Mesenchymal stem cell (in vitro differentiated cells and primary cell): ENCODE results near the gene PRRX1.

ENCODE experiments used
- DNase-seq: peaks from one replicate; pipeline ENCODE4 v3.0.0-alpha.2; 2013
- H2AFZ ChIP-seq: one replicate; pipeline ENCODE4 v1.6.1; 2013; ENCODE audit warnings: low read depth, mild to moderate bottlenecking, control low read depth, inconsistent platforms, low read length, moderate library complexity
- H2AK5ac ChIP-seq: 2 replicates; pipeline ENCODE4 v1.6.1; 2013; ENCODE audit warnings: low read length, moderate library complexity, mild to moderate bottlenecking, inconsistent platforms; ENCODE audit not compliant: severe bottlenecking
- H2BK120ac ChIP-seq: one replicate; pipeline ENCODE4 v1.6.1; 2013; ENCODE audit warnings: low read depth, mild to moderate bottlenecking, inconsistent platforms, low read length, moderate library complexity
- H2BK12ac ChIP-seq, 2 experiments: one replicate each; pipeline ENCODE4 v1.6.1; 2013; ENCODE audit warnings: inconsistent platforms in 2 of 2, low read length in 2 of 2, mild to moderate bottlenecking in 2 of 2, moderate library complexity in 2 of 2, control low read depth in 1 of 2
- H2BK15ac ChIP-seq: one replicate; pipeline ENCODE4 v1.6.1; 2013; ENCODE audit warnings: mild to moderate bottlenecking, low read depth, inconsistent platforms; ENCODE audit not compliant: poor library complexity, severe bottlenecking
- H2BK5ac ChIP-seq: 2 replicates; pipeline ENCODE4 v1.6.1; 2013; ENCODE audit warnings: low read depth, mild to moderate bottlenecking, low read length, control low read depth, inconsistent platforms; ENCODE audit not compliant: poor library complexity, severe bottlenecking
- H3K14ac ChIP-seq, 2 experiments: one replicate each; pipeline ENCODE4 v1.6.1; 2013; ENCODE audit warnings: inconsistent platforms in 2 of 2, low read length in 2 of 2, control low read depth in 1 of 2, mild to moderate bottlenecking in 1 of 2, moderate library complexity in 1 of 2
- H3K18ac ChIP-seq, 2 experiments: one replicate each; pipeline ENCODE4 v1.6.1; 2013; ENCODE audit warnings: inconsistent platforms in 2 of 2, low read length in 2 of 2, control low read depth in 1 of 2, low read depth in 1 of 2, mild to moderate bottlenecking in 1 of 2
- H3K23ac ChIP-seq, 2 experiments: one replicate each; pipeline ENCODE4 v1.6.1; 2013; ENCODE audit warnings: inconsistent platforms in 2 of 2, low read length in 2 of 2, mild to moderate bottlenecking in 2 of 2, moderate library complexity in 2 of 2, control low read depth in 1 of 2
- H3K27ac ChIP-seq: 2 replicates; pipeline ENCODE4 v1.5.1; 2013; ENCODE audit warnings: mild to moderate bottlenecking, moderate library complexity, low read length, control low read depth, inconsistent platforms; ENCODE audit not compliant: poor library complexity, severe bottlenecking
- H3K27me3 ChIP-seq, 2 experiments: 2 replicates each; pipeline versions ENCODE4 v1.6.1 to v1.7.0; 2013; ENCODE audit warnings: low read length in 2 of 2, mild to moderate bottlenecking in 2 of 2, moderate library complexity in 2 of 2, control low read depth in 1 of 2, inconsistent platforms in 1 of 2; ENCODE audit not compliant: control insufficient read depth in 1 of 2, insufficient read depth in 1 of 2
- H3K36me3 ChIP-seq, 2 experiments: 2 replicates each; pipeline versions ENCODE4 v1.6.1 to v1.7.0; 2013; ENCODE audit warnings: low read length in 2 of 2, control low read depth in 1 of 2, inconsistent platforms in 1 of 2, low read depth in 1 of 2, mild to moderate bottlenecking in 1 of 2; ENCODE audit not compliant: insufficient read depth in 2 of 2, control insufficient read depth in 1 of 2
- H3K4ac ChIP-seq, 2 experiments: one replicate each; pipeline ENCODE4 v1.6.1; 2013; ENCODE audit warnings: inconsistent platforms in 2 of 2, low read length in 2 of 2, mild to moderate bottlenecking in 2 of 2, moderate library complexity in 2 of 2, control low read depth in 1 of 2, low read depth in 1 of 2
- H3K4me1 ChIP-seq: 2 replicates; pipeline ENCODE4 v1.6.1; 2013; ENCODE audit warnings: low read depth, low read length, control low read depth; ENCODE audit not compliant: control insufficient read depth, insufficient read depth
- H3K4me2 ChIP-seq: 2 replicates; pipeline ENCODE4 v1.6.1; 2013; ENCODE audit warnings: low read length, mild to moderate bottlenecking, inconsistent platforms; ENCODE audit not compliant: poor library complexity, severe bottlenecking
- H3K4me3 ChIP-seq, 2 experiments: 2 replicates each; pipeline versions ENCODE4 v1.5.1 to v1.7.0; 2013; ENCODE audit warnings: low read length in 2 of 2, mild to moderate bottlenecking in 2 of 2, control low read depth in 1 of 2, low read depth in 1 of 2; ENCODE audit not compliant: insufficient read depth in 1 of 2
- H3K79me1 ChIP-seq: replicated peaks from 2 replicates; pipeline ENCODE4 v1.6.1; 2013; ENCODE audit warnings: mild to moderate bottlenecking, control low read depth, low read length, inconsistent platforms; ENCODE audit not compliant: poor library complexity, severe bottlenecking
- H3K9ac ChIP-seq: 2 replicates; pipeline ENCODE4 v1.7.0; 2013; ENCODE audit warnings: mild to moderate bottlenecking, low read length, moderate library complexity
- H3K9me3 ChIP-seq: 2 replicates; pipeline ENCODE4 v1.7.0; 2013; ENCODE audit warnings: mild to moderate bottlenecking, low read length; ENCODE audit not compliant: control insufficient read depth
- H4K8ac ChIP-seq: one replicate; pipeline ENCODE4 v1.6.1; 2013; ENCODE audit warnings: inconsistent platforms, mild to moderate bottlenecking, low read length, moderate library complexity
- H4K91ac ChIP-seq: one replicate; pipeline ENCODE4 v1.6.1; 2013; ENCODE audit warnings: mild to moderate bottlenecking, low read length, inconsistent platforms
- whole genome bisulfite sequencing: methylation state at CpG from one replicate; pipeline ENCODE4 v1.1.7; 2013; ENCODE audit warnings: mixed read lengths; 5-methylcytosine and 5-hydroxymethylcytosine counted together

The PRRX1 gene

GRCh38 chr1:170694172-170694926 is 30.4 kb downstream of the PRRX1 start:
- no peak overlapping the region for H3K4ac ChIP-seq
- no peaks in the 10 kb centered on the region for H3K27me3 ChIP-seq
- H3K27ac ChIP-seq = no peak overlapping the region
- no peak overlapping the region for H2BK5ac ChIP-seq
- peak overlapping the region; percentile 76 for H3K9ac ChIP-seq
- H2AFZ ChIP-seq = no peak overlapping the region
- no peak overlapping the region for H3K4me2 ChIP-seq
- no peak overlapping the region for H3K14ac ChIP-seq
- no peak for DNase-seq
- H2AK5ac ChIP-seq = no peak overlapping the region
- H3K4me3 ChIP-seq = peak overlapping the region in 1 of 2 experiments; percentile 39
- no peaks in the 10 kb centered on the region for H3K9me3 ChIP-seq
- no peak overlapping the region for H2BK12ac ChIP-seq
- H3K4me1 ChIP-seq = no peaks in the 10 kb centered on the region
- no peak overlapping the region for H2BK15ac ChIP-seq
- H4K91ac ChIP-seq = no peak overlapping the region
- H3K36me3 ChIP-seq = peaks cover 0 to 82% of the 10 kb centered on the region in 2 experiments
- H3K23ac ChIP-seq = no peak overlapping the region
- H4K8ac ChIP-seq = no peak overlapping the region
- H2BK120ac ChIP-seq = no peak overlapping the region
- no peak overlapping the region for H3K18ac ChIP-seq
- no peaks in the 10 kb centered on the region for H3K79me1 ChIP-seq
- WGBS = 89% methylated on average over 4 of the region's 6 CpGs

- H3K14ac ChIP-seq = no peak overlapping the region
- H3K79me1 ChIP-seq = no peaks in the 10 kb centered on the region
- H3K36me3 ChIP-seq = peaks cover 0 to 82% of the 10 kb centered on the region in 2 experiments
- no peak overlapping the region for H2BK120ac ChIP-seq
- H2BK15ac ChIP-seq = no peak overlapping the region
- no peak overlapping the region for H4K8ac ChIP-seq
- H3K4me3 ChIP-seq = peak overlapping the region in 1 of 2 experiments; percentile 41
- 91% methylated on average over 5 of the region's 6 CpGs for WGBS
- no peak for DNase-seq
- H3K9ac ChIP-seq = peak overlapping the region; percentile 63
- H2AK5ac ChIP-seq = no peak overlapping the region
- no peaks in the 10 kb centered on the region for H3K9me3 ChIP-seq
- no peak overlapping the region for H3K23ac ChIP-seq
- H2BK5ac ChIP-seq = no peak overlapping the region
- H2BK12ac ChIP-seq = no peak overlapping the region
- no peaks in the 10 kb centered on the region for H3K27me3 ChIP-seq
- no peak overlapping the region for H3K18ac ChIP-seq
- H3K4me2 ChIP-seq = no peak overlapping the region
- no peak overlapping the region for H3K27ac ChIP-seq
- H3K4me1 ChIP-seq = no peaks in the 10 kb centered on the region
- no peak overlapping the region for H3K4ac ChIP-seq
- no peak overlapping the region for H4K91ac ChIP-seq
- H2AFZ ChIP-seq = no peak overlapping the region
Measured at GRCh38 chr1:170695955-170696590, 32.1 kb downstream of the PRRX1 start.

GRCh38 chr1:170696591-170697290 is 32.8 kb downstream of the PRRX1 start:
- Histone ChIP-seq H2BK15ac (no peak overlapping the region), H2AK5ac (no peak overlapping the region), H3K18ac (no peak overlapping the region), H4K8ac (no peak overlapping the region), H2AFZ (no peak overlapping the region), H3K79me1 (no peaks in the 10 kb centered on the region), H3K14ac (no peak overlapping the region), H3K4me1 (no peaks in the 10 kb centered on the region), H3K27me3 (no peaks in the 10 kb centered on the region), H3K9me3 (no peaks in the 10 kb centered on the region), H3K23ac (no peak overlapping the region), H3K36me3 (peaks cover 0 to 77% of the 10 kb centered on the region in 2 experiments), H3K4ac (no peak overlapping the region), H2BK5ac (no peak overlapping the region), H3K4me2 (no peak overlapping the region), H3K9ac (peak overlapping the region; percentile 63), H2BK120ac (no peak overlapping the region), H3K4me3 (peak overlapping the region in 1 of 2 experiments; percentile 41), H2BK12ac (no peak overlapping the region), H3K27ac (no peak overlapping the region), H4K91ac (no peak overlapping the region)
- WGBS = 95% methylated on average over 4 of the region's 6 CpGs
- DNase-seq = no peak

- H2AFZ ChIP-seq = no peak overlapping the region
- no peak overlapping the region for H4K8ac ChIP-seq
- no peak overlapping the region for H2BK5ac ChIP-seq
- no peak overlapping the region for H3K23ac ChIP-seq
- H3K79me1 ChIP-seq = no peaks in the 10 kb centered on the region
- DNase-seq = no peak
- no peaks in the 10 kb centered on the region for H3K4me1 ChIP-seq
- no peak overlapping the region for H3K4me2 ChIP-seq
- H2BK12ac ChIP-seq = no peak overlapping the region
- H3K9me3 ChIP-seq = no peaks in the 10 kb centered on the region
- H3K9ac ChIP-seq = peak overlapping the region; percentile 63
- no peak overlapping the region for H3K14ac ChIP-seq
- H3K36me3 ChIP-seq = peaks cover 0 to 78% of the 10 kb centered on the region in 2 experiments
- no peak overlapping the region for H3K27ac ChIP-seq
- H3K4ac ChIP-seq = no peak overlapping the region
- H3K27me3 ChIP-seq = no peaks in the 10 kb centered on the region
- H2BK15ac ChIP-seq = no peak overlapping the region
- H3K18ac ChIP-seq = no peak overlapping the region
- H2AK5ac ChIP-seq = no peak overlapping the region
- no peak overlapping the region for H2BK120ac ChIP-seq
- H4K91ac ChIP-seq = no peak overlapping the region
- H3K4me3 ChIP-seq = no peak overlapping the region
Measured at GRCh38 chr1:170697316-170697715, 33.4 kb downstream of the PRRX1 start.
